Liver (tissue), 3 donors: ENCODE results near the gene PRKAA2.

ENCODE experiments used
- EGR1 ChIP-seq, 2 donors: IDR thresholded peaks; 2 replicates each; pipeline ENCODE4 v1.6.1; 2016 to 2018; ENCODE audit warnings: antibody characterized with exemption in 2 of 2, low read depth in 2 of 2
- FOXA1 ChIP-seq: IDR thresholded peaks from 2 replicates; pipeline ENCODE4 v1.6.1; 2016; ENCODE audit warnings: antibody characterized with exemption
- GABPA ChIP-seq, 2 donors: IDR thresholded peaks in 1 of 2; conservative IDR thresholded peaks in 1 of 2; 2 replicates each; pipeline ENCODE4 v1.6.1; 2016; ENCODE audit warnings: antibody characterized with exemption in 2 of 2, mild to moderate bottlenecking in 1 of 2, moderate library complexity in 1 of 2
- JUND ChIP-seq, 2 donors: IDR thresholded peaks; 2 replicates each; pipeline ENCODE4 v1.6.1; 2016; ENCODE audit warnings: antibody characterized with exemption in 2 of 2
- RAD21 ChIP-seq, 2 donors: IDR thresholded peaks; 2 replicates each; pipeline ENCODE4 v1.6.1; 2016; ENCODE audit warnings: antibody characterized with exemption in 2 of 2, mild to moderate bottlenecking in 2 of 2
- RXRA ChIP-seq, 2 donors: IDR thresholded peaks; 2 replicates each; pipeline ENCODE4 v1.6.1; 2017 to 2018; ENCODE audit warnings: antibody characterized with exemption in 2 of 2, mild to moderate bottlenecking in 1 of 2
- SP1 ChIP-seq: IDR thresholded peaks from 2 replicates; pipeline ENCODE4 v1.6.1; 2018; ENCODE audit warnings: antibody characterized with exemption, mild to moderate bottlenecking
- TAF1 ChIP-seq: conservative IDR thresholded peaks from 2 replicates; pipeline ENCODE4 v1.6.1; 2016; ENCODE audit warnings: antibody characterized with exemption, mild to moderate bottlenecking
- YY1 ChIP-seq: IDR thresholded peaks from 2 replicates; pipeline ENCODE4 v1.6.1; 2016; ENCODE audit warnings: antibody characterized with exemption, mild to moderate bottlenecking
- TF ChIP-seq, protein P1 (sequence below): IDR thresholded peaks from 2 replicates; pipeline ENCODE4 v1.6.1; 2016; ENCODE audit warnings: antibody characterized with exemption
- TF ChIP-seq, protein P2 (sequence below): fragments of 150-350 bp; IDR thresholded peaks from 2 replicates; pipeline ENCODE4 v1.5.1; 2017; ENCODE audit warnings: improper control_type of control experiment, low read depth, low read length; ENCODE audit not compliant: missing input control
- TF ChIP-seq, protein P3 (sequence below): IDR thresholded peaks from 2 replicates; pipeline ENCODE4 v1.6.1; 2016; ENCODE audit warnings: antibody characterized with exemption
- TF ChIP-seq, protein P4 (sequence below): IDR thresholded peaks from 2 replicates; pipeline ENCODE4 v1.6.1; 2016; ENCODE audit warnings: antibody characterized with exemption, mild to moderate bottlenecking
- TF ChIP-seq, protein P5 (sequence below): IDR thresholded peaks from 2 replicates; pipeline ENCODE4 v1.6.1; 2016; ENCODE audit warnings: antibody characterized with exemption
- donor health status: healthy.
- donor health status: healthy.

DNA sequence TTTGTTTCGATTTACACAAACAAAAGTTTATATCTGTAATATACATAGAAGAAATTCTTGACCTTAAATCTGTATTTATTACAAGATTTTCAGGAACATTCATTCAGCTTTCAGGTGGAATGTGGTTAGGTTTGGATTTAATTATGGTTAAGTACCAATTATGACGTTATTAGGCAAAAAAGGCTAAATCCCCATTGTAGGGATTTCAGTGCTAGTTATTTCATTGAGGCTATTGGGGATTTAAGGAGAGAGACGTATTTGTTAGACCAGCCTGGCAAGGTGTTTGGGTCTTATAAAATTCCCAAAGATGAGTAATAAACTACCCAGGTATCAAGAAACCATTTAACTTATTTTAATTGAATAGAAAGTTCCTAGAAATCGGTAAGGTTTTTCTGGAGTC lies 26.0 kb downstream of the PRKAA2 start:
- TF ChIP-seq, protein P1, sequence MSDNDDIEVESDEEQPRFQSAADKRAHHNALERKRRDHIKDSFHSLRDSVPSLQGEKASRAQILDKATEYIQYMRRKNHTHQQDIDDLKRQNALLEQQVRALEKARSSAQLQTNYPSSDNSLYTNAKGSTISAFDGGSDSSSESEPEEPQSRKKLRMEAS: no peak
- TF ChIP-seq, protein P2, sequence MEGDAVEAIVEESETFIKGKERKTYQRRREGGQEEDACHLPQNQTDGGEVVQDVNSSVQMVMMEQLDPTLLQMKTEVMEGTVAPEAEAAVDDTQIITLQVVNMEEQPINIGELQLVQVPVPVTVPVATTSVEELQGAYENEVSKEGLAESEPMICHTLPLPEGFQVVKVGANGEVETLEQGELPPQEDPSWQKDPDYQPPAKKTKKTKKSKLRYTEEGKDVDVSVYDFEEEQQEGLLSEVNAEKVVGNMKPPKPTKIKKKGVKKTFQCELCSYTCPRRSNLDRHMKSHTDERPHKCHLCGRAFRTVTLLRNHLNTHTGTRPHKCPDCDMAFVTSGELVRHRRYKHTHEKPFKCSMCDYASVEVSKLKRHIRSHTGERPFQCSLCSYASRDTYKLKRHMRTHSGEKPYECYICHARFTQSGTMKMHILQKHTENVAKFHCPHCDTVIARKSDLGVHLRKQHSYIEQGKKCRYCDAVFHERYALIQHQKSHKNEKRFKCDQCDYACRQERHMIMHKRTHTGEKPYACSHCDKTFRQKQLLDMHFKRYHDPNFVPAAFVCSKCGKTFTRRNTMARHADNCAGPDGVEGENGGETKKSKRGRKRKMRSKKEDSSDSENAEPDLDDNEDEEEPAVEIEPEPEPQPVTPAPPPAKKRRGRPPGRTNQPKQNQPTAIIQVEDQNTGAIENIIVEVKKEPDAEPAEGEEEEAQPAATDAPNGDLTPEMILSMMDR: no peak
- TF ChIP-seq, protein P3, sequence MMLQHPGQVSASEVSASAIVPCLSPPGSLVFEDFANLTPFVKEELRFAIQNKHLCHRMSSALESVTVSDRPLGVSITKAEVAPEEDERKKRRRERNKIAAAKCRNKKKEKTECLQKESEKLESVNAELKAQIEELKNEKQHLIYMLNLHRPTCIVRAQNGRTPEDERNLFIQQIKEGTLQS: no peak
- no peak for TF ChIP-seq TAF1
- TF ChIP-seq, protein P4, sequence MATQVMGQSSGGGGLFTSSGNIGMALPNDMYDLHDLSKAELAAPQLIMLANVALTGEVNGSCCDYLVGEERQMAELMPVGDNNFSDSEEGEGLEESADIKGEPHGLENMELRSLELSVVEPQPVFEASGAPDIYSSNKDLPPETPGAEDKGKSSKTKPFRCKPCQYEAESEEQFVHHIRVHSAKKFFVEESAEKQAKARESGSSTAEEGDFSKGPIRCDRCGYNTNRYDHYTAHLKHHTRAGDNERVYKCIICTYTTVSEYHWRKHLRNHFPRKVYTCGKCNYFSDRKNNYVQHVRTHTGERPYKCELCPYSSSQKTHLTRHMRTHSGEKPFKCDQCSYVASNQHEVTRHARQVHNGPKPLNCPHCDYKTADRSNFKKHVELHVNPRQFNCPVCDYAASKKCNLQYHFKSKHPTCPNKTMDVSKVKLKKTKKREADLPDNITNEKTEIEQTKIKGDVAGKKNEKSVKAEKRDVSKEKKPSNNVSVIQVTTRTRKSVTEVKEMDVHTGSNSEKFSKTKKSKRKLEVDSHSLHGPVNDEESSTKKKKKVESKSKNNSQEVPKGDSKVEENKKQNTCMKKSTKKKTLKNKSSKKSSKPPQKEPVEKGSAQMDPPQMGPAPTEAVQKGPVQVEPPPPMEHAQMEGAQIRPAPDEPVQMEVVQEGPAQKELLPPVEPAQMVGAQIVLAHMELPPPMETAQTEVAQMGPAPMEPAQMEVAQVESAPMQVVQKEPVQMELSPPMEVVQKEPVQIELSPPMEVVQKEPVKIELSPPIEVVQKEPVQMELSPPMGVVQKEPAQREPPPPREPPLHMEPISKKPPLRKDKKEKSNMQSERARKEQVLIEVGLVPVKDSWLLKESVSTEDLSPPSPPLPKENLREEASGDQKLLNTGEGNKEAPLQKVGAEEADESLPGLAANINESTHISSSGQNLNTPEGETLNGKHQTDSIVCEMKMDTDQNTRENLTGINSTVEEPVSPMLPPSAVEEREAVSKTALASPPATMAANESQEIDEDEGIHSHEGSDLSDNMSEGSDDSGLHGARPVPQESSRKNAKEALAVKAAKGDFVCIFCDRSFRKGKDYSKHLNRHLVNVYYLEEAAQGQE: no peak
- TF ChIP-seq YY1: no peak
- TF ChIP-seq RAD21 (IDR thresholded peaks at IDR 0.05): no peak
- TF ChIP-seq EGR1 (IDR thresholded peaks at IDR 0.05; ENCODE audit: low read depth in 2 of 2): no peak
- no peak for TF ChIP-seq RXRA (IDR thresholded peaks at IDR 0.05)
- TF ChIP-seq FOXA1: no peak
- no peak for TF ChIP-seq JUND (IDR thresholded peaks at IDR 0.05)
- TF ChIP-seq GABPA (IDR thresholded peaks at IDR 0.05 in 1 of 2, conservative IDR thresholded peaks at IDR 0.05 in 1 of 2): no peak
- TF ChIP-seq, protein P5, sequence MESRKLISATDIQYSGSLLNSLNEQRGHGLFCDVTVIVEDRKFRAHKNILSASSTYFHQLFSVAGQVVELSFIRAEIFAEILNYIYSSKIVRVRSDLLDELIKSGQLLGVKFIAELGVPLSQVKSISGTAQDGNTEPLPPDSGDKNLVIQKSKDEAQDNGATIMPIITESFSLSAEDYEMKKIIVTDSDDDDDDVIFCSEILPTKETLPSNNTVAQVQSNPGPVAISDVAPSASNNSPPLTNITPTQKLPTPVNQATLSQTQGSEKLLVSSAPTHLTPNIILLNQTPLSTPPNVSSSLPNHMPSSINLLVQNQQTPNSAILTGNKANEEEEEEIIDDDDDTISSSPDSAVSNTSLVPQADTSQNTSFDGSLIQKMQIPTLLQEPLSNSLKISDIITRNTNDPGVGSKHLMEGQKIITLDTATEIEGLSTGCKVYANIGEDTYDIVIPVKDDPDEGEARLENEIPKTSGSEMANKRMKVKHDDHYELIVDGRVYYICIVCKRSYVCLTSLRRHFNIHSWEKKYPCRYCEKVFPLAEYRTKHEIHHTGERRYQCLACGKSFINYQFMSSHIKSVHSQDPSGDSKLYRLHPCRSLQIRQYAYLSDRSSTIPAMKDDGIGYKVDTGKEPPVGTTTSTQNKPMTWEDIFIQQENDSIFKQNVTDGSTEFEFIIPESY: no peak
- no peak for TF ChIP-seq SP1
